HCT116 (cell line): ENCODE results near the gene TNNI2. TPM values are rescaled to one million over a fixed set of nuclear protein-coding genes. Genes with fewer than 3 reads are reported as not detected.

Experiments used
- ATAC-seq: fragments of 200-7000 bp; cut with Tn5 transposase; 2 replicates; pipeline ENCODE4 v1.9.1; 2020; ENCODE audit warnings: mild to moderate bottlenecking, moderate library complexity
- BruUV-seq: library from RNA; stranded (reverse); fragments of 400-500 nt; replicated peaks from 2 replicates; lab custom pipeline; 2021; lab: Mats Ljungman, UMichigan
- CTCF ChIA-PET: fragments of 300-600 bp; sonication (Branson Sonifier 250); formaldehyde crosslinking; loops from one replicate; lab custom pipeline; 2021; ENCODE audit warnings: antibody characterized with exemption; lab: Charles Lee
- POLR2A ChIA-PET: fragments of 300-600, 350-600 bp; sonication (Branson Sonifier 250); formaldehyde crosslinking; loops from one replicate; lab custom pipeline; 2021; ENCODE audit warnings: antibody characterized with exemption; lab: Charles Lee
- RAD21 ChIA-PET, 2 experiments: fragments of 300-600 bp; sonication (Branson Sonifier 250); formaldehyde crosslinking; loops; one replicate each; lab custom pipeline; 2023; ENCODE audit warnings: low total read pairs in 2 of 2; ENCODE audit not compliant: uncharacterized antibody in 2 of 2, unreplicated experiment in 2 of 2, low non-redundant PET in 1 of 2; lab: Charles Lee
- DNase-seq: peaks from one replicate; pipeline ENCODE4 v3.0.0-alpha.2; 2010; ENCODE audit warnings: low read depth, low spot score
- H2AFZ ChIP-seq: fragments of 200-600 bp; shearing (Covaris generic), sonication (generic); 2 replicates; pipeline ENCODE4 v1.6.1; 2017; ENCODE audit warnings: low read depth, mixed run types, mixed read lengths, antibody characterized with exemption, low read length; ENCODE audit not compliant: poor library complexity, severe bottlenecking
- H3K27ac ChIP-seq: 2 replicates; pipeline ENCODE4 v1.5.1; 2012; ENCODE audit warnings: low read depth, low read length
- H3K27me3 ChIP-seq: fragments of 200-600 bp; sonication (generic); 2 replicates; pipeline ENCODE4 v1.6.1; 2016; ENCODE audit warnings: mixed run types, low read length, mixed read lengths; ENCODE audit not compliant: insufficient read depth
- H3K36me3 ChIP-seq, 2 experiments: fragments of 200-500 bp in 1 of 2; fragments of 200-600 bp in 1 of 2; sonication (Bioruptor generic) in 1 of 2; sonication (generic) in 1 of 2; 2 replicates each; pipeline versions ENCODE4 v1.5.1 to v1.6.1; 2014 to 2016; ENCODE audit warnings: low read length in 2 of 2, inconsistent platforms in 1 of 2, mixed read lengths in 1 of 2, mixed run types in 1 of 2; ENCODE audit not compliant: insufficient read depth in 2 of 2, control insufficient read depth in 1 of 2
- H3K4me1 ChIP-seq, 2 experiments: fragments of 200-600 bp in 1 of 2; sonication (generic) in 1 of 2; 2 replicates each; pipeline versions ENCODE4 v1.5.1 to v1.6.1; 2012 to 2017; ENCODE audit warnings: low read length in 2 of 2, inconsistent platforms in 1 of 2, mild to moderate bottlenecking in 1 of 2, mixed read lengths in 1 of 2, mixed run types in 1 of 2, moderate library complexity in 1 of 2; ENCODE audit not compliant: insufficient read depth in 2 of 2, control insufficient read depth in 1 of 2
- H3K4me2 ChIP-seq: fragments of 200-600 bp; sonication (generic); 2 replicates; pipeline ENCODE4 v1.6.1; 2017; ENCODE audit warnings: mixed run types, low read length, mixed read lengths
- H3K4me3 ChIP-seq, 2 experiments: fragments of 200-600 bp in 1 of 2; sonication (generic) in 1 of 2; replicated peaks in 1 of 2; 2 replicates each; pipeline ENCODE4 v1.5.1; 2011 to 2016; ENCODE audit warnings: low read length in 2 of 2, control low read depth in 1 of 2, low read depth in 1 of 2, mild to moderate bottlenecking in 1 of 2, mixed read lengths in 1 of 2, mixed run types in 1 of 2
- H3K79me2 ChIP-seq: fragments of 200-600 bp; sonication (generic); 2 replicates; pipeline ENCODE4 v1.6.1; 2017; ENCODE audit warnings: mild to moderate bottlenecking, mixed run types, low read length, moderate library complexity, mixed read lengths; ENCODE audit not compliant: insufficient read depth
- H3K9ac ChIP-seq: fragments of 200-600 bp; sonication (generic); 2 replicates; pipeline ENCODE4 v1.6.1; 2016; ENCODE audit warnings: low read length, mixed read lengths
- H3K9me2 ChIP-seq: fragments of 200-600 bp; sonication (generic), shearing (Covaris generic); 2 replicates; pipeline ENCODE4 v1.6.1; 2017; ENCODE audit warnings: mixed run types, mild to moderate bottlenecking, moderate library complexity; ENCODE audit not compliant: insufficient read depth
- H3K9me3 ChIP-seq, 2 experiments: fragments of 200-500 bp in 1 of 2; fragments of 200-600 bp in 1 of 2; sonication (Bioruptor generic) in 1 of 2; sonication (generic) in 1 of 2; 2 replicates each; pipeline ENCODE4 v1.6.1; 2014 to 2017; ENCODE audit warnings: low read length in 2 of 2, mixed read lengths in 2 of 2, inconsistent platforms in 1 of 2, low read depth in 1 of 2, mild to moderate bottlenecking in 1 of 2, mixed run types in 1 of 2, moderate library complexity in 1 of 2; ENCODE audit not compliant: control insufficient read depth in 1 of 2, insufficient read depth in 1 of 2
- H4K20me1 ChIP-seq: fragments of 200-600 bp; sonication (generic), shearing (Covaris generic); 2 replicates; pipeline ENCODE4 v1.6.1; 2017; ENCODE audit warnings: mixed run types, mild to moderate bottlenecking, moderate library complexity; ENCODE audit not compliant: insufficient read depth
- CBX3 ChIP-seq: IDR thresholded peaks from 2 replicates; pipeline ENCODE4 v1.6.1; 2012; ENCODE audit warnings: low read depth
- CEBPB ChIP-seq: IDR thresholded peaks from 2 replicates; pipeline ENCODE4 v1.6.1; 2012; ENCODE audit warnings: low read depth
- EGR1 ChIP-seq: IDR thresholded peaks from 2 replicates; pipeline ENCODE4 v1.6.1; 2012; ENCODE audit warnings: low read depth
- ELF1 ChIP-seq: IDR thresholded peaks from 2 replicates; pipeline ENCODE4 v1.6.1; 2012; ENCODE audit warnings: low read depth, borderline replicate concordance
- EZH2phosphoT487 ChIP-seq: fragments of 200-600 bp; IDR thresholded peaks from 2 replicates; pipeline ENCODE4 v1.6.1; 2018; ENCODE audit warnings: antibody characterized with exemption, borderline replicate concordance
- MAX ChIP-seq: IDR thresholded peaks from 2 replicates; pipeline ENCODE4 v1.6.1; 2012
- SIN3A ChIP-seq: IDR thresholded peaks from 2 replicates; pipeline ENCODE4 v1.6.1; 2012; ENCODE audit warnings: low read depth
- SP1 ChIP-seq: IDR thresholded peaks from 2 replicates; pipeline ENCODE4 v1.6.1; 2012; ENCODE audit warnings: low read depth
- SRF ChIP-seq: IDR thresholded peaks from 2 replicates; pipeline ENCODE4 v1.6.1; 2012; ENCODE audit warnings: low read depth
- YY1 ChIP-seq: IDR thresholded peaks from 2 replicates; pipeline ENCODE4 v1.6.1; 2011; ENCODE audit warnings: low read length, low read depth, moderate library complexity, mild to moderate bottlenecking; ENCODE audit not compliant: insufficient replicate concordance; ENCODE audit errors: extremely low read depth
- ZFX ChIP-seq: fragments of 450-650 bp; IDR thresholded peaks from 2 replicates; pipeline ENCODE4 v1.6.1; 2017
- ZNF274 ChIP-seq: fragments of 200-500 bp; sonication (Bioruptor generic); IDR thresholded peaks from 2 replicates; pipeline ENCODE4 v1.6.1; 2014; ENCODE audit warnings: mild to moderate bottlenecking, low read depth, low read length, inconsistent platforms
- intact Hi-C: fragments of 100-400 bp; cut with micrococcal nuclease; formaldehyde crosslinking; loops from 2 replicates; pipeline ENCODE4 v1.10.0; 2022
- total RNA-seq: library from RNA; stranded (reverse); gene quantifications from one replicate; pipeline ENCODE4 v1.2.1, GENCODE V29; 2021; ENCODE audit not compliant: unreplicated experiment
- TF ChIP-seq, protein P1 (sequence below), 3 experiments: fragments of 200-600 bp in 1 of 3; sonication (generic) in 1 of 3; IDR thresholded peaks in 2 of 3; conservative IDR thresholded peaks in 1 of 3; 2 replicates each; pipeline ENCODE4 v1.5.1; 2012 to 2017; ENCODE audit warnings: low read depth in 2 of 3, low read length in 2 of 3, antibody characterized with exemption in 1 of 3, borderline replicate concordance in 1 of 3, control low read depth in 1 of 3, mild to moderate bottlenecking in 1 of 3, mixed read lengths in 1 of 3, mixed run types in 1 of 3, moderate library complexity in 1 of 3; ENCODE audit not compliant: insufficient read depth in 1 of 3
- TF ChIP-seq, protein P2 (sequence below): IDR thresholded peaks from 2 replicates; pipeline ENCODE4 v1.6.1; 2012
- TF ChIP-seq, protein P3 (sequence below): IDR thresholded peaks from 2 replicates; pipeline ENCODE4 v1.6.1; 2012; ENCODE audit warnings: low read depth

Gene TNNI2
- total RNA-seq, 1 experiment from 2014 or later, result not detected

GRCh38 chr11:1814691-1815090 lies 24.1 kb upstream of the TNNI2 start (continued):
- TF ChIP-seq SP1, result no peak
- no peak for TF ChIP-seq EZH2phosphoT487
- no peak for TF ChIP-seq EGR1
- TF ChIP-seq, protein P1, sequence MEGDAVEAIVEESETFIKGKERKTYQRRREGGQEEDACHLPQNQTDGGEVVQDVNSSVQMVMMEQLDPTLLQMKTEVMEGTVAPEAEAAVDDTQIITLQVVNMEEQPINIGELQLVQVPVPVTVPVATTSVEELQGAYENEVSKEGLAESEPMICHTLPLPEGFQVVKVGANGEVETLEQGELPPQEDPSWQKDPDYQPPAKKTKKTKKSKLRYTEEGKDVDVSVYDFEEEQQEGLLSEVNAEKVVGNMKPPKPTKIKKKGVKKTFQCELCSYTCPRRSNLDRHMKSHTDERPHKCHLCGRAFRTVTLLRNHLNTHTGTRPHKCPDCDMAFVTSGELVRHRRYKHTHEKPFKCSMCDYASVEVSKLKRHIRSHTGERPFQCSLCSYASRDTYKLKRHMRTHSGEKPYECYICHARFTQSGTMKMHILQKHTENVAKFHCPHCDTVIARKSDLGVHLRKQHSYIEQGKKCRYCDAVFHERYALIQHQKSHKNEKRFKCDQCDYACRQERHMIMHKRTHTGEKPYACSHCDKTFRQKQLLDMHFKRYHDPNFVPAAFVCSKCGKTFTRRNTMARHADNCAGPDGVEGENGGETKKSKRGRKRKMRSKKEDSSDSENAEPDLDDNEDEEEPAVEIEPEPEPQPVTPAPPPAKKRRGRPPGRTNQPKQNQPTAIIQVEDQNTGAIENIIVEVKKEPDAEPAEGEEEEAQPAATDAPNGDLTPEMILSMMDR (IDR thresholded peaks at IDR 0.05 in 2 of 3, conservative IDR thresholded peaks at IDR 0.05 in 1 of 3; ENCODE audit: borderline replicate concordance in 1 of 3, insufficient read depth in 1 of 3, low read depth in 2 of 3, low read length in 2 of 3), result no peak
- TF ChIP-seq, protein P2, sequence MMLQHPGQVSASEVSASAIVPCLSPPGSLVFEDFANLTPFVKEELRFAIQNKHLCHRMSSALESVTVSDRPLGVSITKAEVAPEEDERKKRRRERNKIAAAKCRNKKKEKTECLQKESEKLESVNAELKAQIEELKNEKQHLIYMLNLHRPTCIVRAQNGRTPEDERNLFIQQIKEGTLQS, result no peak
- TF ChIP-seq, all 23 proteins: peak for 0

DNA sequence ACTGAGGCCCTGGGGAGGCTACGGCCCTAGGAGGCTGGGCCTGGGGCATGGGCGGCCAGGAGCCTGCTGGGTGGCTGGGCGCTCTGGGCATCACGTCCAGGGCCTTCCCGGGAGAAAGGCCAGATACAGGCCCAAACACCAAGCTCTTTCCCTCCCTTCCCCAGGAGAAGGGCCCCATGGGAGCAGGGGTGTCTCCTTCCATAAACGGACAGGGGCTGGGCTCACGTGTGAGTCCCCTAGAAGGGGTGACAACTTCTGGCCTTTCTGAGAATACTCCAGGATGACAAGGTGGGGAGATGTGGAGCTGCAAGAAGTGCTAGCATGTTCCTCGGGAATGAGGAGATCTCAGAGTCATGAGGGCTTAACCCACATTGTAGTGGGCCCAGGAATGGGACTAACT lies 23.5 kb upstream of the TNNI2 start:
- Histone ChIP-seq H3K27ac (no peak overlapping the region), H3K4me2 (no peak overlapping the region), H3K9ac (no peak overlapping the region), H3K9me3 (peaks cover 4 to 6% of the 10 kb centered on the region in 2 experiments; a peak in 2 of 4 replicates), H2AFZ (no peak overlapping the region), H3K27me3 (no peaks in the 10 kb centered on the region)
- POLR2A ChIA-PET, result no interaction called here
- TF ChIP-seq, protein P1 (IDR thresholded peaks at IDR 0.05 in 2 of 3, conservative IDR thresholded peaks at IDR 0.05 in 1 of 3; ENCODE audit: borderline replicate concordance in 1 of 3, insufficient read depth in 1 of 3, low read depth in 2 of 3, low read length in 2 of 3), result no peak
- no peak for TF ChIP-seq SIN3A
- no peak for TF ChIP-seq EZH2phosphoT487
- no peak for TF ChIP-seq ZNF274
- TF ChIP-seq ELF1, result no peak
- no peak for TF ChIP-seq YY1
- TF ChIP-seq SP1, result no peak
- no peak for TF ChIP-seq MAX
- no peak for TF ChIP-seq EGR1
- TF ChIP-seq SRF, result no peak
- TF ChIP-seq, protein P3, sequence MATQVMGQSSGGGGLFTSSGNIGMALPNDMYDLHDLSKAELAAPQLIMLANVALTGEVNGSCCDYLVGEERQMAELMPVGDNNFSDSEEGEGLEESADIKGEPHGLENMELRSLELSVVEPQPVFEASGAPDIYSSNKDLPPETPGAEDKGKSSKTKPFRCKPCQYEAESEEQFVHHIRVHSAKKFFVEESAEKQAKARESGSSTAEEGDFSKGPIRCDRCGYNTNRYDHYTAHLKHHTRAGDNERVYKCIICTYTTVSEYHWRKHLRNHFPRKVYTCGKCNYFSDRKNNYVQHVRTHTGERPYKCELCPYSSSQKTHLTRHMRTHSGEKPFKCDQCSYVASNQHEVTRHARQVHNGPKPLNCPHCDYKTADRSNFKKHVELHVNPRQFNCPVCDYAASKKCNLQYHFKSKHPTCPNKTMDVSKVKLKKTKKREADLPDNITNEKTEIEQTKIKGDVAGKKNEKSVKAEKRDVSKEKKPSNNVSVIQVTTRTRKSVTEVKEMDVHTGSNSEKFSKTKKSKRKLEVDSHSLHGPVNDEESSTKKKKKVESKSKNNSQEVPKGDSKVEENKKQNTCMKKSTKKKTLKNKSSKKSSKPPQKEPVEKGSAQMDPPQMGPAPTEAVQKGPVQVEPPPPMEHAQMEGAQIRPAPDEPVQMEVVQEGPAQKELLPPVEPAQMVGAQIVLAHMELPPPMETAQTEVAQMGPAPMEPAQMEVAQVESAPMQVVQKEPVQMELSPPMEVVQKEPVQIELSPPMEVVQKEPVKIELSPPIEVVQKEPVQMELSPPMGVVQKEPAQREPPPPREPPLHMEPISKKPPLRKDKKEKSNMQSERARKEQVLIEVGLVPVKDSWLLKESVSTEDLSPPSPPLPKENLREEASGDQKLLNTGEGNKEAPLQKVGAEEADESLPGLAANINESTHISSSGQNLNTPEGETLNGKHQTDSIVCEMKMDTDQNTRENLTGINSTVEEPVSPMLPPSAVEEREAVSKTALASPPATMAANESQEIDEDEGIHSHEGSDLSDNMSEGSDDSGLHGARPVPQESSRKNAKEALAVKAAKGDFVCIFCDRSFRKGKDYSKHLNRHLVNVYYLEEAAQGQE, result no peak
- TF ChIP-seq ZFX, result no peak
- TF ChIP-seq CEBPB, result no peak
- no peak for TF ChIP-seq CBX3
- TF ChIP-seq, all 23 proteins: peak for 0
- Histone ChIP-seq H4K20me1 (no peaks in the 10 kb centered on the region), H3K9me2 (no peaks in the 10 kb centered on the region), H3K4me3 (no peak overlapping the region), H3K79me2 (no peaks in the 10 kb centered on the region), H3K4me1 (no peaks in the 10 kb centered on the region), H3K36me3 (no peaks in the 10 kb centered on the region)
- BruUV-seq, result no TSS peak
- intact Hi-C loops, result no loop called here
- DNase-seq (no peak), ATAC-seq (no peak)
- ChIA-PET CTCF (interaction anchor here (1.1 kb wide), 1 partner anchor 17 kb away, joined by 3 read pairs; no protein-coding TSS in a partner anchor), RAD21 (no interaction called here)
